OCI-LY7 (cell line): Measurements from ENCODE around the gene FBXO44. TPM values are rescaled to one million over a fixed set of nuclear protein-coding genes. Genes with fewer than 3 reads are reported as not detected.

Experiments
- BruUV-seq: library from RNA; stranded (reverse); fragments of 400-500 nt; replicated peaks from 2 replicates; lab custom pipeline; 2021; lab: Mats Ljungman, UMichigan
- CTCF ChIA-PET: fragments of 300-600 bp; sonication (Branson Sonifier 250); formaldehyde crosslinking; loops from one replicate; lab custom pipeline; 2022; ENCODE audit warnings: antibody characterized with exemption; ENCODE audit not compliant: unreplicated experiment; lab: Charles Lee
- POLR2A ChIA-PET: fragments of 300-600 bp; sonication (Branson Sonifier 250); formaldehyde crosslinking; loops from one replicate; lab custom pipeline; 2022; ENCODE audit warnings: antibody characterized with exemption; lab: Charles Lee
- DNase-seq: peaks from one replicate; pipeline ENCODE4 v3.0.0-alpha.2; 2015; ENCODE audit warnings: low spot score
- H2AFZ ChIP-seq: fragments of 200-600 bp; sonication (generic), shearing (Covaris generic); 2 replicates; pipeline ENCODE4 v1.6.1; 2014; ENCODE audit warnings: mild to moderate bottlenecking, antibody characterized with exemption, low read length, moderate library complexity
- H3K27ac ChIP-seq: fragments of 200-600 bp; sonication (generic); 2 replicates; pipeline ENCODE4 v1.5.1; 2014; ENCODE audit warnings: mixed run types, low read depth, mild to moderate bottlenecking, moderate library complexity, low read length, inconsistent platforms; ENCODE audit not compliant: poor library complexity, severe bottlenecking
- H3K36me3 ChIP-seq: fragments of 200-600 bp; sonication (generic); 2 replicates; pipeline ENCODE4 v1.6.1; 2014; ENCODE audit warnings: mild to moderate bottlenecking, antibody characterized with exemption, low read length, moderate library complexity, mixed read lengths; ENCODE audit not compliant: insufficient read depth
- H3K4me1 ChIP-seq: fragments of 200-600 bp; sonication (generic); 2 replicates; pipeline ENCODE4 v1.5.1; 2014; ENCODE audit warnings: mild to moderate bottlenecking, low read length; ENCODE audit not compliant: insufficient read depth, poor library complexity, severe bottlenecking
- H3K4me2 ChIP-seq: fragments of 200-600 bp; sonication (generic); 2 replicates; pipeline ENCODE4 v1.6.1; 2014; ENCODE audit warnings: mild to moderate bottlenecking, low read length
- H3K4me3 ChIP-seq: fragments of 200-600 bp; sonication (generic); 2 replicates; pipeline ENCODE4 v1.5.1; 2014; ENCODE audit warnings: mild to moderate bottlenecking, low read depth, low read length; ENCODE audit not compliant: poor library complexity, severe bottlenecking
- H3K79me2 ChIP-seq: fragments of 200-600 bp; sonication (generic); 2 replicates; pipeline ENCODE4 v1.6.1; 2016; ENCODE audit warnings: low read depth, mild to moderate bottlenecking, low read length, moderate library complexity, mixed read lengths; ENCODE audit not compliant: insufficient read depth
- H3K9me2 ChIP-seq: fragments of 200-600 bp; sonication (generic); 2 replicates; pipeline ENCODE4 v1.6.1; 2016; ENCODE audit warnings: mild to moderate bottlenecking, low read length, mixed read lengths; ENCODE audit not compliant: insufficient read depth
- H3K9me3 ChIP-seq: fragments of 200-600 bp; sonication (generic); 2 replicates; pipeline ENCODE4 v1.6.1; 2014; ENCODE audit warnings: mild to moderate bottlenecking, mixed run types, low read length, mixed read lengths
- H4K20me1 ChIP-seq: fragments of 200-600 bp; sonication (generic); 2 replicates; pipeline ENCODE4 v1.6.1; 2014; ENCODE audit warnings: mild to moderate bottlenecking, antibody characterized with exemption, low read length, moderate library complexity, mixed read lengths; ENCODE audit not compliant: insufficient read depth
- CTCF ChIP-seq: fragments of 200-600 bp; sonication (generic); conservative IDR thresholded peaks from 2 replicates; pipeline ENCODE4 v1.5.1; 2014; ENCODE audit warnings: mild to moderate bottlenecking, antibody characterized with exemption, low read length, moderate library complexity, mixed read lengths
- EZH2phosphoT487 ChIP-seq: fragments of 200-600 bp; sonication (generic); IDR thresholded peaks from 2 replicates; pipeline ENCODE4 v1.6.1; 2018; ENCODE audit warnings: low read depth, borderline replicate concordance, mild to moderate bottlenecking, mixed run types, antibody characterized with exemption, low read length, moderate library complexity, mixed read lengths
- intact Hi-C: fragments of 100-400 bp; cut with micrococcal nuclease; formaldehyde crosslinking; loops from one replicate; pipeline ENCODE4 v1.10.0; 2022; ENCODE audit not compliant: unreplicated experiment
- total RNA-seq, 2 experiments: library from RNA; depleted of rRNA in 1 of 2; stranded (reverse); fragments of >200 nt in 1 of 2; shearing (Covaris generic) in 1 of 2; gene quantifications; 2 replicates each; pipeline ENCODE4 v1.2.3, GENCODE V29; 2014 to 2022

Gene FBXO44
- total RNA-seq, 2 experiments from 2014 or later = 16.2 to 20.8 TPM

- no TSS peak for BruUV-seq
- no peaks in the 10 kb centered on the region for H3K79me2 ChIP-seq
- no peak overlapping the region for H3K4me2 ChIP-seq
- no peak for TF ChIP-seq CTCF
- TF ChIP-seq EZH2phosphoT487 = no peak
- POLR2A ChIA-PET = interaction anchor here (0.5 kb wide), 1 partner anchor 1727 kb away, joined by 4 read pairs; no protein-coding TSS in a partner anchor
- CTCF ChIA-PET = no interaction called here
- H3K27ac ChIP-seq = no peak overlapping the region
- no peak overlapping the region for H3K4me3 ChIP-seq
- H2AFZ ChIP-seq = no peak overlapping the region
- no peaks in the 10 kb centered on the region for H3K4me1 ChIP-seq
- H3K36me3 ChIP-seq = no peaks in the 10 kb centered on the region
- no peaks in the 10 kb centered on the region for H3K9me2 ChIP-seq
- intact Hi-C loops = no loop called here
- DNase-seq = no peak
- H4K20me1 ChIP-seq = no peaks in the 10 kb centered on the region
- no peaks in the 10 kb centered on the region for H3K9me3 ChIP-seq
These were observed 37.4 kb downstream of the FBXO44 start for GRCh38 chr1:11691928-11692711.

GRCh38 chr1:11693024-11693590, 38.4 kb downstream of the FBXO44 start:
- Histone ChIP-seq H2AFZ (no peak overlapping the region), H3K79me2 (no peaks in the 10 kb centered on the region), H3K36me3 (no peaks in the 10 kb centered on the region), H4K20me1 (no peaks in the 10 kb centered on the region), H3K9me3 (no peaks in the 10 kb centered on the region), H3K4me3 (no peak overlapping the region), H3K4me1 (no peaks in the 10 kb centered on the region), H3K9me2 (no peaks in the 10 kb centered on the region), H3K27ac (no peak overlapping the region), H3K4me2 (no peak overlapping the region)
- TF ChIP-seq CTCF (no peak), EZH2phosphoT487 (no peak)
- no TSS peak for BruUV-seq
- CTCF ChIA-PET = no interaction called here
- intact Hi-C loops = no loop called here
- POLR2A ChIA-PET = interaction anchor here (0.5 kb wide), 1 partner anchor 1728 kb away, joined by 4 read pairs; no protein-coding TSS in a partner anchor
- DNase-seq = no peak
